ENCODE results near the gene DSG4. TPM values are rescaled to one million over a fixed set of nuclear protein-coding genes. Genes with fewer than 3 reads are reported as not detected.

Gene DSG4
- total RNA-seq, 1 donor from 2014 or later: not detected

GRCh38 chr18:31413137-31413536, 36.6 kb downstream of the DSG4 start:
- TF ChIP-seq POLR2AphosphoS5 (IDR thresholded peaks at IDR 0.05; ENCODE audit: insufficient read depth in 1 of 2, low read depth in 1 of 2) (no peak), POLR2A (IDR thresholded peaks at IDR 0.05) (no peak)
- TF ChIP-seq, protein P1, sequence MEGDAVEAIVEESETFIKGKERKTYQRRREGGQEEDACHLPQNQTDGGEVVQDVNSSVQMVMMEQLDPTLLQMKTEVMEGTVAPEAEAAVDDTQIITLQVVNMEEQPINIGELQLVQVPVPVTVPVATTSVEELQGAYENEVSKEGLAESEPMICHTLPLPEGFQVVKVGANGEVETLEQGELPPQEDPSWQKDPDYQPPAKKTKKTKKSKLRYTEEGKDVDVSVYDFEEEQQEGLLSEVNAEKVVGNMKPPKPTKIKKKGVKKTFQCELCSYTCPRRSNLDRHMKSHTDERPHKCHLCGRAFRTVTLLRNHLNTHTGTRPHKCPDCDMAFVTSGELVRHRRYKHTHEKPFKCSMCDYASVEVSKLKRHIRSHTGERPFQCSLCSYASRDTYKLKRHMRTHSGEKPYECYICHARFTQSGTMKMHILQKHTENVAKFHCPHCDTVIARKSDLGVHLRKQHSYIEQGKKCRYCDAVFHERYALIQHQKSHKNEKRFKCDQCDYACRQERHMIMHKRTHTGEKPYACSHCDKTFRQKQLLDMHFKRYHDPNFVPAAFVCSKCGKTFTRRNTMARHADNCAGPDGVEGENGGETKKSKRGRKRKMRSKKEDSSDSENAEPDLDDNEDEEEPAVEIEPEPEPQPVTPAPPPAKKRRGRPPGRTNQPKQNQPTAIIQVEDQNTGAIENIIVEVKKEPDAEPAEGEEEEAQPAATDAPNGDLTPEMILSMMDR (IDR thresholded peaks at IDR 0.05): no peak
- no peaks in the 10 kb centered on the region for H3K27me3 ChIP-seq
- H3K4me1 ChIP-seq: no peaks in the 10 kb centered on the region
- no peak overlapping the region for H3K27ac ChIP-seq
- H3K36me3 ChIP-seq: no peaks in the 10 kb centered on the region
- DNase-seq (ENCODE audit: extremely low spot score in 2 of 2): no peak
- no peak overlapping the region for H3K4me3 ChIP-seq
- intact Hi-C loops (cut with DNase I): no loop called here
- no peaks in the 10 kb centered on the region for H3K9me3 ChIP-seq

DNA sequence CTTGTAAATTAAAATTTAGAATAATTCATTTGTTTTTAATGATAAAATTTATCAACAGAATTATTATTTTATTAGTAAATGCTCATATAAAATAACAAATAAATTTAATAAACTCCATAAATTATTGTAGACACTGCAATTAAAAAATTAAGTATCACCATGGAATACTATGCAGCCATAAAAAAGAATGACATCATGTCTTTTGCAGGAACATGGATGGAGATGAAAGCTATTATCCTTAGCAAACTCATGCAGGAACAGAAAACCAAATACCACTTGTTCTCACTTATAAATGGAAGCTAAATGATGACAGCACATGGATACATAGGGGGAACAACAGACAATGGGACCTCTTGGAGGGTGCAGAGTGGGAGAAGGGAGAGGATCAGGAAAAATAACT, 41.3 kb downstream of the DSG4 start:
- H3K4me1 ChIP-seq: no peaks in the 10 kb centered on the region
- intact Hi-C loops (cut with DNase I): no loop called here
- H3K27me3 ChIP-seq: no peaks in the 10 kb centered on the region
- no peaks in the 10 kb centered on the region for H3K36me3 ChIP-seq
- TF ChIP-seq POLR2A (IDR thresholded peaks at IDR 0.05): no peak
- TF ChIP-seq, protein P1 (IDR thresholded peaks at IDR 0.05): no peak
- TF ChIP-seq POLR2AphosphoS5 (IDR thresholded peaks at IDR 0.05; ENCODE audit: insufficient read depth in 1 of 2, low read depth in 1 of 2): no peak
- no peaks in the 10 kb centered on the region for H3K9me3 ChIP-seq
- no peak for DNase-seq (ENCODE audit: extremely low spot score in 2 of 2)
- H3K4me3 ChIP-seq: no peak overlapping the region
- no peak overlapping the region for H3K27ac ChIP-seq

DNA sequence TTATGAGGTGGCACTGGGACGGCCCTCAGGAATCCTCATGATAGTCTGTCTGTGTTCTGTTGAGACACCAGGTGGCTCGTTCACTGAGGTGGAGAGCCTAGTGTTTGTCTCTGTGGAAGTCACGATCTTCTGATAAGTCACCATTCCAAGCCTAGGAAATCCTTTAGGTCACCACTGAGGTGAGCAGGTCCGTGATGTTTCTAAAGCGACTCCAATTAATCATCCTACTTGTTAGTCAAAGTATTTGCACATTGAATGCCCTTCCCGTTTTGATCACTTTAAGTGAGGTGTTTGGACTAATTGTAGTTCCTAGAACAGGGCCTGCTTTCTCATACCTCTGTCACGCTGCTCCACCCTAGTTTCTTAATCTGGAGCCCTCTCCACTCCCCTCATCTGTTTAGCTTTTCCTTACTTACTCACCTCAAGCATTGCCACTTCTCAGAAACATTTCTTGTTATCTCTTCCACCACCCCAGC, 42.9 kb downstream of the DSG4 start:
- Histone ChIP-seq H3K4me1 (no peaks in the 10 kb centered on the region), H3K4me3 (no peak overlapping the region), H3K9me3 (no peaks in the 10 kb centered on the region), H3K36me3 (no peaks in the 10 kb centered on the region), H3K27me3 (no peaks in the 10 kb centered on the region), H3K27ac (peak overlapping the region; percentile 24)
- TF ChIP-seq POLR2A (IDR thresholded peaks at IDR 0.05) (no peak), POLR2AphosphoS5 (IDR thresholded peaks at IDR 0.05; ENCODE audit: insufficient read depth in 1 of 2, low read depth in 1 of 2) (no peak)
- TF ChIP-seq, protein P1 (IDR thresholded peaks at IDR 0.05): no peak
- intact Hi-C loops (cut with DNase I): no loop called here
- no peak for DNase-seq (ENCODE audit: extremely low spot score in 2 of 2)

DNA sequence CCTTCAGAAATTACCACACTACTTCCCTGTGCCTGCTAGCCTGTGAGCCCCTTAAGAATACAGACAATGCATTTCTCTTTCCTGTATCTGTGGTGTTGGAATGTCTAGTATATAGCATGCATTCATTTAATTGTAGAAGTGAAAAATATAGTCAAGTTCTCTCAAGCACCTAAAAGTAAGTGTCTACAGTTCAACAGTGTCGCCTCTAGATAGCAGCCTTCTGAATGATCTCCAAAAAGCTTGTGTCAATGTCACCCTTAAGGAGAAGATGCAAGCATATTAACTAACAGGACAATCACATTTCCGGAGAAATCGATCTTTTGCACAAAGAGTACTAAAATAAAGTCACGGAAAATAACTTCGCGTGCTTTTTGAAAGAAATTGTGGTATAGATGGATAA, 43.5 kb downstream of the DSG4 start:
- TF ChIP-seq, protein P1 (IDR thresholded peaks at IDR 0.05): no peak
- TF ChIP-seq POLR2A (IDR thresholded peaks at IDR 0.05) (no peak), POLR2AphosphoS5 (IDR thresholded peaks at IDR 0.05; ENCODE audit: insufficient read depth in 1 of 2, low read depth in 1 of 2) (no peak)
- H3K27ac ChIP-seq: no peak overlapping the region

GRCh38 chr18:31420524-31420923, 43.9 kb downstream of the DSG4 start:
- TF ChIP-seq POLR2AphosphoS5 (IDR thresholded peaks at IDR 0.05; ENCODE audit: insufficient read depth in 1 of 2, low read depth in 1 of 2): no peak
- TF ChIP-seq, protein P1 (IDR thresholded peaks at IDR 0.05): no peak
- TF ChIP-seq POLR2A (IDR thresholded peaks at IDR 0.05): no peak
- no peaks in the 10 kb centered on the region for H3K27me3 ChIP-seq
- H3K9me3 ChIP-seq: no peaks in the 10 kb centered on the region
- intact Hi-C loops (cut with DNase I): no loop called here
- no peaks in the 10 kb centered on the region for H3K4me1 ChIP-seq
- H3K4me3 ChIP-seq: no peak overlapping the region
- H3K36me3 ChIP-seq: no peaks in the 10 kb centered on the region
- no peak overlapping the region for H3K27ac ChIP-seq
- no peak for DNase-seq (ENCODE audit: extremely low spot score in 2 of 2)

More for the DNA sequence above, 43.5 kb downstream of the DSG4 start:
- Histone ChIP-seq H3K36me3 (no peaks in the 10 kb centered on the region), H3K9me3 (no peaks in the 10 kb centered on the region), H3K4me1 (no peaks in the 10 kb centered on the region), H3K4me3 (no peak overlapping the region), H3K27me3 (no peaks in the 10 kb centered on the region)
- DNase-seq (ENCODE audit: extremely low spot score in 2 of 2): no peak
- intact Hi-C loops (cut with DNase I): no loop called here
